SU-DHL-6 (cell line): ENCODE measurements around the gene MCF2L2.

Experiments
- EZH2phosphoT487 ChIP-seq: fragments of 200-600 bp; sonication (generic), shearing (Covaris generic); conservative IDR thresholded peaks from 2 replicates; pipeline ENCODE4 v1.6.1; 2018; ENCODE audit warnings: mild to moderate bottlenecking, antibody characterized with exemption, low read length, moderate library complexity, mixed read lengths
- TF ChIP-seq, protein P1 (sequence below): fragments of 200-600 bp; sonication (generic); IDR thresholded peaks from one replicate; pipeline ENCODE4 v1.5.1; 2017; ENCODE audit warnings: antibody characterized with exemption, mild to moderate bottlenecking, low read length, moderate library complexity; ENCODE audit not compliant: insufficient read depth, poor library complexity, severe bottlenecking

DNA sequence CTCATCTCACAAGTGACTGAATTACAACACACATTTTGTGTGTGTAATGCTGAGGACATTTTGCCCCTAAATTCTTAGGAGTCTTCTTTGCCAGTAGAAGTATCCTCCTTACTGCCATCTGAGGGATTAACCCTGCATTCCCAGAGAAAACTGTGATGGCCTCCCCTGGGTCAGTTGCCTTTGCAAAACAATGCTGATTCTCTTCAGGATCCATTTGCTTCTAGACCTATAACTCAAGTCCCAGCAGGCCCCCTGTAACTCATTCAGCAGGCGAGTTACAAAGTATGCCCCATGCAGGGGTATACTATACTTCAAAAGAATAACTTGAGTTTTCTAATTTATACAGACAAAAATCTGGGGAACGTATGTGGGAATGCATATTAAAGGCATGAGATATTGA is 6.6 kb upstream of the MCF2L2 start:
- TF ChIP-seq, protein P1, sequence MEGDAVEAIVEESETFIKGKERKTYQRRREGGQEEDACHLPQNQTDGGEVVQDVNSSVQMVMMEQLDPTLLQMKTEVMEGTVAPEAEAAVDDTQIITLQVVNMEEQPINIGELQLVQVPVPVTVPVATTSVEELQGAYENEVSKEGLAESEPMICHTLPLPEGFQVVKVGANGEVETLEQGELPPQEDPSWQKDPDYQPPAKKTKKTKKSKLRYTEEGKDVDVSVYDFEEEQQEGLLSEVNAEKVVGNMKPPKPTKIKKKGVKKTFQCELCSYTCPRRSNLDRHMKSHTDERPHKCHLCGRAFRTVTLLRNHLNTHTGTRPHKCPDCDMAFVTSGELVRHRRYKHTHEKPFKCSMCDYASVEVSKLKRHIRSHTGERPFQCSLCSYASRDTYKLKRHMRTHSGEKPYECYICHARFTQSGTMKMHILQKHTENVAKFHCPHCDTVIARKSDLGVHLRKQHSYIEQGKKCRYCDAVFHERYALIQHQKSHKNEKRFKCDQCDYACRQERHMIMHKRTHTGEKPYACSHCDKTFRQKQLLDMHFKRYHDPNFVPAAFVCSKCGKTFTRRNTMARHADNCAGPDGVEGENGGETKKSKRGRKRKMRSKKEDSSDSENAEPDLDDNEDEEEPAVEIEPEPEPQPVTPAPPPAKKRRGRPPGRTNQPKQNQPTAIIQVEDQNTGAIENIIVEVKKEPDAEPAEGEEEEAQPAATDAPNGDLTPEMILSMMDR, result no peak
- TF ChIP-seq EZH2phosphoT487, result no peak
